DND-41 (cell line): ENCODE results near the gene UTF1.
"Not testable (repeated sequence)": the region's sequence is repeated elsewhere in the genome, so short reads cannot be mapped to it uniquely, and the experiment has no call there.

Experiments
- ATAC-seq: fragments of 200-7000 bp; cut with Tn5 transposase; 3 replicates; pipeline ENCODE4 v1.9.1; 2021; ENCODE audit warnings: low read depth; ENCODE audit not compliant: insufficient read depth
- DNase-seq: peaks from one replicate; pipeline ENCODE4 v3.0.0-alpha.2; 2020
- H2AFZ ChIP-seq: 2 replicates; pipeline ENCODE4 v1.6.0; 2012; ENCODE audit warnings: low read depth, low read length
- H3K27ac ChIP-seq: 2 replicates; pipeline ENCODE4 v1.5.1; 2012; ENCODE audit warnings: low read length, inconsistent platforms
- H3K27me3 ChIP-seq: fragments of 200-600 bp; sonication (generic); 2 replicates; pipeline ENCODE4 v1.6.0; 2012; ENCODE audit warnings: low read length, mild to moderate bottlenecking, inconsistent platforms; ENCODE audit not compliant: insufficient read depth, poor library complexity
- H3K36me3 ChIP-seq: 2 replicates; pipeline ENCODE4 v1.5.1; 2012; ENCODE audit warnings: low read length, inconsistent platforms; ENCODE audit not compliant: insufficient read depth
- H3K4me1 ChIP-seq: 2 replicates; pipeline ENCODE4 v1.5.1; 2012; ENCODE audit warnings: mild to moderate bottlenecking, low read length; ENCODE audit not compliant: insufficient read depth
- H3K4me2 ChIP-seq: 2 replicates; pipeline ENCODE4 v1.6.0; 2012; ENCODE audit warnings: mild to moderate bottlenecking, moderate library complexity, low read length, inconsistent platforms; ENCODE audit not compliant: insufficient read depth
- H3K4me3 ChIP-seq, 2 experiments: fragments of 200-600 bp in 1 of 2; shearing (Covaris generic) in 1 of 2; 2 replicates each; pipeline ENCODE4 v1.5.1; 2012 to 2016; ENCODE audit warnings: inconsistent platforms in 2 of 2, low read length in 2 of 2, mild to moderate bottlenecking in 2 of 2, low read depth in 1 of 2, moderate library complexity in 1 of 2
- H3K79me2 ChIP-seq: 2 replicates; pipeline ENCODE4 v1.6.0; 2012; ENCODE audit warnings: low read length, inconsistent platforms; ENCODE audit not compliant: insufficient read depth
- H3K9ac ChIP-seq: 2 replicates; pipeline ENCODE4 v1.6.0; 2012; ENCODE audit warnings: low read depth, mild to moderate bottlenecking, inconsistent platforms, low read length, moderate library complexity
- H3K9me3 ChIP-seq: 2 replicates; pipeline ENCODE4 v1.5.1; 2012; ENCODE audit warnings: low read length, moderate library complexity, mild to moderate bottlenecking, inconsistent platforms; ENCODE audit not compliant: insufficient read depth, severe bottlenecking
- H4K20me1 ChIP-seq: 2 replicates; pipeline ENCODE4 v1.6.0; 2012; ENCODE audit warnings: low read length; ENCODE audit not compliant: insufficient read depth
- CTCF ChIP-seq: IDR thresholded peaks from 2 replicates; pipeline ENCODE4 v1.5.1; 2012; ENCODE audit warnings: borderline replicate concordance, low read length, moderate library complexity, mild to moderate bottlenecking; ENCODE audit not compliant: poor library complexity, severe bottlenecking; ENCODE audit errors: extremely low read depth
- EZH2 ChIP-seq: IDR thresholded peaks from 3 replicates; pipeline ENCODE4 v1.6.1; 2012; ENCODE audit warnings: borderline replicate concordance, low read depth, mild to moderate bottlenecking, moderate library complexity, low read length, inconsistent platforms; ENCODE audit not compliant: severe bottlenecking

The UTF1 gene

GRCh38 chr10:133261726-133262325, 31.8 kb downstream of the UTF1 start:
- no peak for DNase-seq
- Histone ChIP-seq H3K79me2 (no peaks in the 10 kb centered on the region), H3K4me1 (peaks cover 34% of the 10 kb centered on the region), H3K27ac (no peak overlapping the region), H3K9ac (no peak overlapping the region), H2AFZ (no peak overlapping the region), H3K36me3 (no peaks in the 10 kb centered on the region), H4K20me1 (peaks cover 38% of the 10 kb centered on the region), H3K27me3 (no peaks in the 10 kb centered on the region), H3K4me2 (no peak overlapping the region), H3K4me3 (no peak overlapping the region), H3K9me3 (no peaks in the 10 kb centered on the region)
- no peak for ATAC-seq
- TF ChIP-seq EZH2 (no peak), CTCF (no peak)

- Histone ChIP-seq H3K9ac (no peak overlapping the region), H4K20me1 (peaks cover 36% of the 10 kb centered on the region), H3K4me1 (peaks cover 31% of the 10 kb centered on the region), H3K79me2 (no peaks in the 10 kb centered on the region), H3K27me3 (no peaks in the 10 kb centered on the region), H3K36me3 (no peaks in the 10 kb centered on the region), H3K9me3 (no peaks in the 10 kb centered on the region), H2AFZ (no peak overlapping the region), H3K4me3 (no peak overlapping the region), H3K27ac (no peak overlapping the region), H3K4me2 (no peak overlapping the region)
- TF ChIP-seq EZH2 = no peak
- TF ChIP-seq CTCF = no peak
- DNase-seq = no peak
- ATAC-seq = no peak
Observed at GRCh38 chr10:133262696-133263095, 32.7 kb downstream of the UTF1 start.

- Histone ChIP-seq H3K9ac (no peak overlapping the region), H3K4me3 (no peak overlapping the region), H3K79me2 (no peaks in the 10 kb centered on the region), H3K9me3 (no peaks in the 10 kb centered on the region), H3K36me3 (peaks cover 2% of the 10 kb centered on the region; the same call in 1 of the 2 replicates), H3K4me2 (no peak overlapping the region), H4K20me1 (peaks cover 27% of the 10 kb centered on the region), H2AFZ (no peak overlapping the region), H3K27ac (no peak overlapping the region), H3K4me1 (peaks cover 21% of the 10 kb centered on the region), H3K27me3 (no peaks in the 10 kb centered on the region)
- DNase-seq = no peak
- TF ChIP-seq CTCF (no peak), EZH2 (no peak)
- ATAC-seq = no peak
Observed at GRCh38 chr10:133263674-133264073, 33.7 kb downstream of the UTF1 start.

GRCh38 chr10:133264461-133264860, 34.4 kb downstream of the UTF1 start:
- peaks cover 8% of the 10 kb centered on the region for H3K36me3 ChIP-seq
- H3K4me1 ChIP-seq = peaks cover 13% of the 10 kb centered on the region
- no peaks in the 10 kb centered on the region for H3K79me2 ChIP-seq
- TF ChIP-seq CTCF = no peak
- TF ChIP-seq EZH2 = no peak
- no peak overlapping the region for H2AFZ ChIP-seq
- H3K27ac ChIP-seq = no peak overlapping the region
- H3K9ac ChIP-seq = no peak overlapping the region
- no peak for DNase-seq
- no peaks in the 10 kb centered on the region for H3K27me3 ChIP-seq
- H3K4me3 ChIP-seq = no peak overlapping the region
- H3K4me2 ChIP-seq = no peak overlapping the region
- H3K9me3 ChIP-seq = no peaks in the 10 kb centered on the region
- peaks cover 22% of the 10 kb centered on the region for H4K20me1 ChIP-seq
- no peak for ATAC-seq

GRCh38 chr10:133265052-133265451, 35.0 kb downstream of the UTF1 start:
- H3K36me3 ChIP-seq, H3K4me2 ChIP-seq, ATAC-seq, H3K4me1 ChIP-seq, H3K4me3 ChIP-seq, H3K9me3 ChIP-seq, H3K9ac ChIP-seq, H3K27me3 ChIP-seq, H2AFZ ChIP-seq, DNase-seq, H3K27ac ChIP-seq, H3K79me2 ChIP-seq: not testable (repeated sequence)
- peaks cover 16% of the 10 kb centered on the region for H4K20me1 ChIP-seq
